ENCODE measurements around the gene LIMS2. TPM values are rescaled to one million over a fixed set of nuclear protein-coding genes. Genes with fewer than 3 reads are reported as not detected.
A peak's percentile ranks its signal among the peaks of the same experiment; 100 is the strongest.

LIMS2 gene
- total RNA-seq, 1 donor from 2014 or later = 161 TPM

DNA sequence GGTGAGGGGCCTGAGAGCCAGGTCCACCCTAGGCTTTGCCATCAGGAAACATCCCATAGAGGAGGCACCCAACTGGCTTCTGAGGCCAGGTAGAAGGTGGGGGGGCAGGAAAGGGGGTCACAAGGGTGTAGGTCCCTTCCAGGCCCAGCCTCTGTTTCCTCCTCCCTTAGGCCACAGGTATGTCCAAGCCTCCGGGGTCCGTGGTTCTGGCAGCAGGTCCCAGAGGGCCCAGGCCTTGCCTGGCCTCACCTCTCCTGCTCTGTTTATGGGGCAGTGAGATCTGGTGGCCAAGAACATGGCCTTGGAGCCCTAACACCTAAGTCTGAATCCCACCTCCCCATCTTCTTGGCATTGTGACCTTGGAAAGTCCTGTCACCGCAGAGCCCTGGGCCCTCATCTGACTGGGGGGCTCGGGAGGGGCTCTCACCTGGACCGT is 51.0 kb downstream of the LIMS2 start:
- Histone ChIP-seq H3K27me3 (no peaks in the 10 kb centered on the region), H3K36me3 (no peaks in the 10 kb centered on the region), H3K27ac (no peak overlapping the region), H3K4me1 (no peaks in the 10 kb centered on the region), H3K9me3 (no peaks in the 10 kb centered on the region), H3K4me3 (no peak overlapping the region)
- intact Hi-C loops (cut with DNase I) = no loop called here
- ATAC-seq (no peak), DNase-seq (peak; percentile 51)
- TF ChIP-seq, protein P1, sequence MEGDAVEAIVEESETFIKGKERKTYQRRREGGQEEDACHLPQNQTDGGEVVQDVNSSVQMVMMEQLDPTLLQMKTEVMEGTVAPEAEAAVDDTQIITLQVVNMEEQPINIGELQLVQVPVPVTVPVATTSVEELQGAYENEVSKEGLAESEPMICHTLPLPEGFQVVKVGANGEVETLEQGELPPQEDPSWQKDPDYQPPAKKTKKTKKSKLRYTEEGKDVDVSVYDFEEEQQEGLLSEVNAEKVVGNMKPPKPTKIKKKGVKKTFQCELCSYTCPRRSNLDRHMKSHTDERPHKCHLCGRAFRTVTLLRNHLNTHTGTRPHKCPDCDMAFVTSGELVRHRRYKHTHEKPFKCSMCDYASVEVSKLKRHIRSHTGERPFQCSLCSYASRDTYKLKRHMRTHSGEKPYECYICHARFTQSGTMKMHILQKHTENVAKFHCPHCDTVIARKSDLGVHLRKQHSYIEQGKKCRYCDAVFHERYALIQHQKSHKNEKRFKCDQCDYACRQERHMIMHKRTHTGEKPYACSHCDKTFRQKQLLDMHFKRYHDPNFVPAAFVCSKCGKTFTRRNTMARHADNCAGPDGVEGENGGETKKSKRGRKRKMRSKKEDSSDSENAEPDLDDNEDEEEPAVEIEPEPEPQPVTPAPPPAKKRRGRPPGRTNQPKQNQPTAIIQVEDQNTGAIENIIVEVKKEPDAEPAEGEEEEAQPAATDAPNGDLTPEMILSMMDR (IDR thresholded peaks at IDR 0.05) = no peak

DNA sequence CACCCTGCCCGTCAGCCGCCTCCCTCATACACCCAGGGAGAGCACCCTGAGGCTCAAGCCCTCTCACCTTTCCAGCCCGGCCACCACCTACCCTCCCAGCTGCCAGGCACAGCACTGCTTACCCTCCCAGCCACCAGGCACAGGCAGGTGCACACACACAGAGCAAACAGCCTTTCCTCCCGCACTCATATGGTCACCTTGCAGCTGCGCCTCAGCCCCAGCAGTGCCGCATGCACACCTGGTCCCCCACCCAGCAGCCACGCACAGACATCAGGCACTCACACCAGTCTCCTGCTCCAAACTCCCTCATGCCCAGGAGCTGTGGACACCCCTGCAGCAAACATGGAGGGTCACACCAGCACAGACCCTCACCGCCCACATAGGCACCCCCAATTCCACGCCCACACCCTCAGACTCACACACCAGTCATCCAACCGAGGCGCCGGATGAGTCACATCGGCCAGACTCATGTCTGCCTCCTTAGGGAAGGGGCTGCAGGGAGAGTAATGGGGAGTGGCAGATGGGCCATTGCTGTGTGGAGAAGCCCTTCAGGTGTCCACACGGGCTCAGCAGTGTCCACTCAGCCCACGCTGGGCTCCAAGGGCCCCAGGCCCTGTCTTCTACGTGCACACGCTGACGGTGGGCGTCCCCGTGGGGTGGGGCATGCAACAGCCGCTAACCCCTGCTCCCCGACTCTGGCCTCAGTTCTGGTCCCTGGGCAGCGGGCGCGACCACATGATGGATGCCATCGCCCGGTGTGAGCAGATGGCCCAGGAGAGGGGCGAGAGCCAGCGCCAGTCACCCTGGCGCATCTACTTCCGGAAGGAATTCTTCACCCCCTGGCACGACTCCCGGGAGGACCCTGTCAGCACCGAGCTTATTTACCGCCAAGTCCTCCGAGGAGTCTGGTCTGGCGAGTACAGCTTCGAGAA is 51.7 kb downstream of the LIMS2 start:
- no peaks in the 10 kb centered on the region for H3K27me3 ChIP-seq
- intact Hi-C loops (cut with DNase I) = no loop called here

DNA sequence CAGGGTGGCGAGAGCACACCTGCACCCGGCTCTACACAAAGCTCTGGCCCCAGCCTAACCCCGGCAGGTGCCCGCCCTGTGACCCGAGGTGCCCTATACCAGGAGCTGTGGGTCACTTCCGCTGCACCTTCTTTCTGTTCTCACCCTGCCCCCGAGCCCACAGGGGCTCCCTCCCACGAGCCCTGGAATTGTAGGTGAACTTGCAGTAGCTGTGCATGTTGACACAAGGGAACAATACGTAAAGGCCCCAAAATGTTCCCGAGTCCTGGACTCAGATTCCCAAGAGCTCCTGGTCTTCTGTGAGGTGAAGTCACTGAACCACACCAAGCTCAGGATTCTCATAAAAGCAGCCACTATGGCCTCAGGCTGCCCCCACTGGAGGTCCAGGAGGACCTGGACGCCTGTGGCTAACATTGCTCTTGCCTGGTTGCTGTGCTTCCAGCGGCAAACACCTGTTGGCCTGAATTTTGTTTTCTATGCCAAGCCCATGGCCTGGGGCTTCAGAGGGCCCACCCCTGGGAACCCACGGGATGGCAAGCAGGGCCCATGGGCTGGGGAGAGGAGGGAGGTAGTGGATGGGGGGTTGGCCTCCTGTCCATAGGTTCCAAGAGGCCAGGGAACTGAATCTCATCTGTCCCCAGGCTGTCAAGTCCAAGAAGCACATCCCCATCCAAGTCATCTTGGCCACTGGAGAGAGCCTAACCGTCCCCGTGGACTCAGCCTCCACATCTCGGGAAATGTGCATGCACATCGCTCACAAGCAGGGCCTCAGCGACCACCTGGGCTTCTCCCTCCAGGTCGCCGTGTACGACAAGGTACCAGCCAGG is 52.6 kb downstream of the LIMS2 start:
- DNase-seq (peak; percentile 48), ATAC-seq (no peak)
- Histone ChIP-seq H3K27me3 (no peaks in the 10 kb centered on the region), H3K4me1 (no peaks in the 10 kb centered on the region), H3K27ac (no peak overlapping the region), H3K9me3 (no peaks in the 10 kb centered on the region), H3K36me3 (no peaks in the 10 kb centered on the region), H3K4me3 (no peak overlapping the region)
- intact Hi-C loops (cut with DNase I) = no loop called here
- TF ChIP-seq, protein P1 (IDR thresholded peaks at IDR 0.05) = no peak

More for the DNA sequence above, 51.7 kb downstream of the LIMS2 start:
- TF ChIP-seq, protein P1 (IDR thresholded peaks at IDR 0.05) = no peak
- no peak overlapping the region for H3K27ac ChIP-seq
- no peaks in the 10 kb centered on the region for H3K9me3 ChIP-seq
- no peak overlapping the region for H3K4me3 ChIP-seq
- no peaks in the 10 kb centered on the region for H3K36me3 ChIP-seq
- no peak for ATAC-seq
- H3K4me1 ChIP-seq = no peaks in the 10 kb centered on the region
- peak; percentile 58 for DNase-seq

DNA sequence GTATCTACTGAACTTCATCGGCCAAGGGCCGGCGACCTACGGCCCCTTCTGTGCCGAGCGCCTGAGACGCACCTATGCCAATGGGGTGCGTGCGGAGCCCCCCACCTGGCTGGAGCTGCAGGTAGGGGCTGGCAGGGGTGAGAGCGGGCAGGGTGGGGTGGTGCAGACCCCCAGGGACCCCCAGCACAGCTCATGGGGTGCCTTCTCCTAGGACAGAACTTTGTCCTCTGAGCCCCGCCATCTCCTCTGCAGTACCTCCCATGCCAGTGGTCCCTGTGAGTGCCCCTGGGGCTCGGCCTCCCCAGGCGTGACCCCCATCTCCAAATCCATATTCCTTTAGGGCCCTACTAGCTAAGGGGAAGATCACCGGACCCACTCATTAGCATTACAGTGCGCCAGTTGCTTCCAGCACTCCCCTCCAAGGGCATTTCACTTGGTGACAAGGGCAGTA is 53.3 kb downstream of the LIMS2 start:
- DNase-seq = peak; percentile 34
- Histone ChIP-seq H3K9me3 (no peaks in the 10 kb centered on the region), H3K4me1 (no peaks in the 10 kb centered on the region), H3K27ac (no peak overlapping the region), H3K4me3 (no peak overlapping the region), H3K36me3 (no peaks in the 10 kb centered on the region), H3K27me3 (no peaks in the 10 kb centered on the region)
- TF ChIP-seq, protein P1 (IDR thresholded peaks at IDR 0.05) = no peak
- no peak for ATAC-seq
- intact Hi-C loops (cut with DNase I) = no loop called here

DNA sequence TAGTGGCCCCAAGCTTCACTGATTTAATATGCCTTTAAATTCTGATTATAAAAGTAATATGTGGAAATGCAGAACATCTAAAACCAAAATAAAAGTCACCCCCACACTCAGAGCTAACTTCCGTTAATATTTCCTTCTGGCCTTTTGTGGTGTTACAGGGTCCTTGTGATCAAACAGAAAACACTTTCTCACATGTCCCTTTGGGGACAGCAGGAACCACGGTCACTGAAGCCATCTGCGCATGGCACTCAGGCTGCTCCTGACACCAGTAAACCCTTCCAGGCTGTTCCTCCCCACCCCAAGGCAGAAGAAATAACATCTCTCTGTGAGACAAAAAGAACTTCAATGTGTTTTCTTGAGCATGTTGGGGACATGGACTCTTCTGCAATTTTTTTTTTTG is 54.5 kb downstream of the LIMS2 start:
- no peak overlapping the region for H3K4me3 ChIP-seq
- no peak for ATAC-seq
- no peaks in the 10 kb centered on the region for H3K27me3 ChIP-seq
- no peak overlapping the region for H3K27ac ChIP-seq
- no peaks in the 10 kb centered on the region for H3K4me1 ChIP-seq
- no peaks in the 10 kb centered on the region for H3K9me3 ChIP-seq
- no peak for DNase-seq
- H3K36me3 ChIP-seq = no peaks in the 10 kb centered on the region
- TF ChIP-seq, protein P1 (IDR thresholded peaks at IDR 0.05) = no peak
- intact Hi-C loops (cut with DNase I) = no loop called here
